ENCODE results near the gene RPL12. TPM values are rescaled to one million over a fixed set of nuclear protein-coding genes. Genes with fewer than 3 reads are reported as not detected.

Gene RPL12
- polyA plus RNA-seq, 1 donor (not counting 4 experiments of a cell fraction or from before 2014, with no cell fraction given) = 2,671 TPM

- DNase-seq (ENCODE audit: low read depth, low spot score) = no peak
- Histone ChIP-seq H3K27me3 (ENCODE audit: control insufficient read depth, extremely low read depth, insufficient read depth, low read length) (no peaks in the 10 kb centered on the region), H3K4me3 (ENCODE audit: control insufficient read depth in 2 of 3, extremely low read depth in 1 of 3, insufficient read depth in 2 of 3, low read depth in 1 of 3, low read length in 3 of 3) (no peak overlapping the region), H2AFZ (ENCODE audit: control insufficient read depth, low read length) (no peak overlapping the region), H4K20me1 (ENCODE audit: control insufficient read depth, extremely low read depth, insufficient read depth, low read length) (no peaks in the 10 kb centered on the region), H3K4me2 (ENCODE audit: control insufficient read depth, extremely low read depth, insufficient read depth, low read depth, low read length) (no peak overlapping the region), H3K9me1 (ENCODE audit: control insufficient read depth, extremely low read depth, insufficient read depth, low read length) (no peaks in the 10 kb centered on the region), H3K9ac (ENCODE audit: control insufficient read depth, extremely low read depth, insufficient read depth, low read length) (no peak overlapping the region), H3K36me3 (ENCODE audit: control insufficient read depth in 2 of 2, extremely low read depth in 1 of 2, insufficient read depth in 2 of 2, low read length in 2 of 2) (peaks cover 17 to 18% of the 10 kb centered on the region in 2 experiments), H3K4me1 (ENCODE audit: control insufficient read depth, extremely low read depth, insufficient read depth, low read length) (no peaks in the 10 kb centered on the region), H3K9me3 (ENCODE audit: control insufficient read depth, low read depth, low read length) (no peaks in the 10 kb centered on the region), H3K27ac (ENCODE audit: control insufficient read depth, insufficient read depth, low read length) (no peak overlapping the region), H3K79me2 (ENCODE audit: control insufficient read depth, insufficient read depth, low read length) (no peaks in the 10 kb centered on the region)
- FAIRE-seq = no peak
- dilution Hi-C loops (cut with MboI; ENCODE audit: extremely low pct_ligation_motif_present, low sequenced_read_pairs) = no loop called here
- no peak for TF ChIP-seq EZH2 (IDR thresholded peaks at IDR 0.05; ENCODE audit: low read length)
- TF ChIP-seq CTCF (optimal IDR thresholded peaks at IDR 0.05 in 1 of 3, IDR thresholded peaks at IDR 0.05 in 1 of 3, conservative IDR thresholded peaks at IDR 0.05 in 1 of 3; ENCODE audit: extremely low read depth in 1 of 3, insufficient read depth in 2 of 3, low read length in 3 of 3) = no peak
These were observed 28.4 kb upstream of the RPL12 start for GRCh38 chr9:127479507-127480081.

DNA sequence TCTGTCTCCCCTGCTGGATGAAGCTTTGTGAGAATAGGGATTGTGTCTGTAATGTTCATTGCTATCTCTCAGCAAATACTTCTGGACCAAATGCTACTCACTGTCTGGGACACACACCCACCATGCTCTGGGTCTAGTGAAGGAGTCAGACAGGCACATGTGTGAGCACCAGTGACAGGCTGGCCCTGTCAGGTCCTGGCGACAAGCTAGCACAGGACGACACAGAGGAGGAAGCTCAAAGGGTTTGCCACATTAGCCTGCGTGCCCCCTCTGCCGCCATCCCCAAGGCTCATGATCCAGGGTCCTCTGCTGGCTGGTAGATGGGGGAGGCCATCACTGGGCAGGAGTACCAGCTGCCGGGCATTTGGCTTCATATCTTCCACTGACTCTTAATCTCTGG lies 23.4 kb upstream of the RPL12 start:
- Histone ChIP-seq H3K4me1 (ENCODE audit: control insufficient read depth, extremely low read depth, insufficient read depth, low read length) (no peaks in the 10 kb centered on the region), H3K27me3 (ENCODE audit: control insufficient read depth, extremely low read depth, insufficient read depth, low read length) (no peaks in the 10 kb centered on the region), H3K4me3 (ENCODE audit: control insufficient read depth in 2 of 3, extremely low read depth in 1 of 3, insufficient read depth in 2 of 3, low read depth in 1 of 3, low read length in 3 of 3) (no peak overlapping the region), H4K20me1 (ENCODE audit: control insufficient read depth, extremely low read depth, insufficient read depth, low read length) (no peaks in the 10 kb centered on the region), H3K79me2 (ENCODE audit: control insufficient read depth, insufficient read depth, low read length) (no peaks in the 10 kb centered on the region), H3K9ac (ENCODE audit: control insufficient read depth, extremely low read depth, insufficient read depth, low read length) (no peak overlapping the region), H3K4me2 (ENCODE audit: control insufficient read depth, extremely low read depth, insufficient read depth, low read depth, low read length) (no peak overlapping the region), H3K9me3 (ENCODE audit: control insufficient read depth, low read depth, low read length) (no peaks in the 10 kb centered on the region), H2AFZ (ENCODE audit: control insufficient read depth, low read length) (no peak overlapping the region), H3K36me3 (ENCODE audit: control insufficient read depth in 2 of 2, extremely low read depth in 1 of 2, insufficient read depth in 2 of 2, low read length in 2 of 2) (peaks cover 15 to 24% of the 10 kb centered on the region in 2 experiments), H3K9me1 (ENCODE audit: control insufficient read depth, extremely low read depth, insufficient read depth, low read length) (no peaks in the 10 kb centered on the region), H3K27ac (ENCODE audit: control insufficient read depth, insufficient read depth, low read length) (no peak overlapping the region)
- FAIRE-seq (no peak), DNase-seq (ENCODE audit: low read depth, low spot score) (no peak)
- dilution Hi-C loops (cut with MboI; ENCODE audit: extremely low pct_ligation_motif_present, low sequenced_read_pairs) = no loop called here
- TF ChIP-seq EZH2 (IDR thresholded peaks at IDR 0.05; ENCODE audit: low read length) = no peak
- TF ChIP-seq CTCF (optimal IDR thresholded peaks at IDR 0.05 in 1 of 3, IDR thresholded peaks at IDR 0.05 in 1 of 3, conservative IDR thresholded peaks at IDR 0.05 in 1 of 3; ENCODE audit: extremely low read depth in 1 of 3, insufficient read depth in 2 of 3, low read length in 3 of 3) = no peak
